GM12878 (cell line): ENCODE results near the gene ERICH2. TPM values are rescaled to one million over a fixed set of nuclear protein-coding genes. Genes with fewer than 3 reads are reported as not detected.

ENCODE experiments used
- ATAC-seq: fragments of 200-7000 bp; cut with Tn5 transposase; 3 replicates; pipeline ENCODE4 v1.9.1; 2020; ENCODE audit warnings: mild to moderate bottlenecking, moderate library complexity
- BruUV-seq: library from RNA; stranded (reverse); fragments of 400-500 nt; replicated peaks from 2 replicates; lab custom pipeline; 2021; lab: Mats Ljungman, UMichigan
- CTCF ChIA-PET: fragments of 300-600 bp; sonication (Branson Sonifier 250); formaldehyde crosslinking; extraction: SDS; loops from one replicate; lab custom pipeline; 2021; ENCODE audit warnings: inconsistent platforms; lab: Yijun Ruan, JAX
- POLR2A ChIA-PET: fragments of 350-600 bp; formaldehyde crosslinking; extraction: SDS; loops from one replicate; lab custom pipeline; 2021; ENCODE audit warnings: inconsistent platforms; lab: Charles Lee
- RAD21 ChIA-PET: fragments of 300-600 bp; sonication (Branson Sonifier 250); formaldehyde crosslinking; loops from one replicate; lab custom pipeline; 2023; ENCODE audit warnings: antibody characterized with exemption; ENCODE audit not compliant: unreplicated experiment; lab: Charles Lee
- SMC1A ChIA-PET: fragments of 300-600 bp; sonication (Branson Sonifier 250); formaldehyde crosslinking; loops from one replicate; lab custom pipeline; 2023; ENCODE audit not compliant: unreplicated experiment, uncharacterized antibody; lab: Charles Lee
- DNase-seq: peaks from one replicate; pipeline ENCODE4 v3.0.0-alpha.2; 2011; ENCODE audit warnings: low read depth, low spot score
- FAIRE-seq: peaks from 3 replicates; lab custom pipeline; 2011; peaks lifted over from hg19 to GRCh38; lab: Jason Lieb, UNC
- H2AFZ ChIP-seq: 2 replicates; pipeline ENCODE4 v1.6.0; 2011; ENCODE audit warnings: low read depth, low read length, control low read depth; ENCODE audit not compliant: control insufficient read depth
- H3K27ac ChIP-seq: 2 replicates; pipeline ENCODE4 v1.5.1; 2011; ENCODE audit warnings: control low read depth; ENCODE audit not compliant: control insufficient read depth, insufficient read depth
- H3K27me3 ChIP-seq, 2 experiments: replicated peaks in 1 of 2; 2 replicates each; pipeline versions ENCODE4 v1.6.0 to v1.6.1; 2011; ENCODE audit warnings: low read length in 1 of 2; ENCODE audit not compliant: control insufficient read depth in 2 of 2, insufficient read depth in 2 of 2
- H3K36me3 ChIP-seq, 2 experiments: 2 replicates each; pipeline ENCODE4 v1.5.1; 2011; ENCODE audit warnings: low read length in 1 of 2; ENCODE audit not compliant: control insufficient read depth in 2 of 2, insufficient read depth in 2 of 2
- H3K4me1 ChIP-seq: 2 replicates; pipeline ENCODE4 v1.6.1; 2011; ENCODE audit warnings: mild to moderate bottlenecking, low read length, moderate library complexity, mixed read lengths; ENCODE audit not compliant: control insufficient read depth, insufficient read depth
- H3K4me2 ChIP-seq: 2 replicates; pipeline ENCODE4 v1.6.0; 2011; ENCODE audit warnings: control low read depth; ENCODE audit not compliant: control insufficient read depth, insufficient read depth
- H3K4me3 ChIP-seq: fragments of 200-600 bp; sonication (generic); 2 replicates; pipeline ENCODE4 v1.5.1; 2016
- H3K79me2 ChIP-seq: 2 replicates; pipeline ENCODE4 v1.6.0; 2011; ENCODE audit warnings: low read length; ENCODE audit not compliant: control insufficient read depth, insufficient read depth
- H3K9ac ChIP-seq: 2 replicates; pipeline ENCODE4 v1.8.0; 2011; ENCODE audit warnings: low read length, control low read depth, mixed read lengths; ENCODE audit not compliant: control insufficient read depth, insufficient read depth
- H3K9me3 ChIP-seq: replicated peaks from 3 replicates; pipeline ENCODE4 v1.5.1; 2011; ENCODE audit warnings: mild to moderate bottlenecking, low read length; ENCODE audit not compliant: control insufficient read depth, insufficient read depth
- H4K20me1 ChIP-seq: 2 replicates; pipeline ENCODE4 v1.6.0; 2011; ENCODE audit not compliant: control insufficient read depth, insufficient read depth
- CHD1 ChIP-seq: IDR thresholded peaks from 2 replicates; pipeline ENCODE4 v1.6.1; 2012; ENCODE audit warnings: low read depth, low read length, improper control_type of control experiment
- E2F4 ChIP-seq: IDR thresholded peaks from 2 replicates; pipeline ENCODE4 v1.6.1; 2012; ENCODE audit warnings: low read depth, low read length, improper control_type of control experiment
- E4F1 ChIP-seq: fragments of 450-650 bp; IDR thresholded peaks from 2 replicates; pipeline ENCODE4 v1.6.1; 2018; ENCODE audit warnings: borderline replicate concordance, mild to moderate bottlenecking; ENCODE audit not compliant: partially characterized antibody
- EZH2 ChIP-seq: IDR thresholded peaks from 2 replicates; pipeline ENCODE4 v1.6.1; 2012; ENCODE audit warnings: low read depth, mild to moderate bottlenecking, control low read depth, inconsistent platforms, low read length, borderline replicate concordance; ENCODE audit not compliant: control insufficient read depth
- FOXM1 ChIP-seq: IDR thresholded peaks from 2 replicates; pipeline ENCODE4 v1.6.1; 2012; ENCODE audit warnings: low read depth, mild to moderate bottlenecking, inconsistent platforms, low read length, moderate library complexity
- HDAC2 ChIP-seq: fragments of 200-600 bp; sonication (generic); IDR thresholded peaks from 2 replicates; pipeline ENCODE4 v1.6.1; 2017
- SPI1 ChIP-seq: IDR thresholded peaks from 2 replicates; pipeline ENCODE4 v1.6.1; 2011; ENCODE audit warnings: low read depth, mild to moderate bottlenecking, low read length, moderate library complexity, borderline replicate concordance; ENCODE audit not compliant: insufficient read depth
- TARDBP ChIP-seq: IDR thresholded peaks from 2 replicates; pipeline ENCODE4 v1.6.1; 2016; ENCODE audit warnings: borderline replicate concordance
- TBL1XR1 ChIP-seq: IDR thresholded peaks from 2 replicates; pipeline ENCODE4 v1.6.1; 2012; ENCODE audit warnings: low read depth, low read length, improper control_type of control experiment
- TCF12 ChIP-seq: IDR thresholded peaks from 2 replicates; pipeline ENCODE4 v1.6.1; 2011; ENCODE audit warnings: low read depth, mild to moderate bottlenecking, low read length
- WGBS: methylation state at CpG from one replicate; pipeline ENCODE4 v1.1.6; 2016; ENCODE audit warnings: low lambda C conversion rate; ENCODE audit not compliant: insufficient replicate concordance, insufficient coverage; ENCODE audit errors: missing lambda C conversion rate; 5-methylcytosine and 5-hydroxymethylcytosine counted together
- in situ Hi-C: fragments of 300-500 bp; cut with MboI; formaldehyde crosslinking; loops from 9 replicates; pipeline ENCODE4 v1.14.3; 2018; ENCODE audit warnings: mixed read lengths
- intact Hi-C: fragments of 100-400 bp; cut with micrococcal nuclease; formaldehyde crosslinking; loops from one replicate; pipeline ENCODE4 v1.14.2; 2022; ENCODE audit not compliant: unreplicated experiment
- polyA plus RNA-seq, 11 experiments: library from polyadenylated mRNA; depleted of rRNA in 4 of 11; unstranded in 6 of 11; stranded (reverse) in 5 of 11; fragments of >200 nt; fragmentation: Nextera tagmentation in 4 of 11; fragmentation: Illumina TruSeq in 1 of 11; extraction: Ambion mirVana in 4 of 11; extraction: Trizol in 1 of 11; gene quantifications; 1 replicate in 1 of 11; 2 replicates in 10 of 11; pipeline versions ENCODE4 v1.2.1 to v1.2.3, GENCODE V29; 2011 to 2016; ENCODE audit warnings: inconsistent platforms in 2 of 11, missing spikeins in 2 of 11, low read depth in 1 of 11
- total RNA-seq, 4 experiments: library from RNA; depleted of rRNA in 3 of 4; stranded (reverse); fragments of >200 nt in 3 of 4; fragmentation: Illumina TruSeq in 1 of 4; extraction: Trizol in 1 of 4; gene quantifications; 2 replicates each; pipeline versions ENCODE4 v1.2.1 to v1.2.3, GENCODE V29; 2013 to 2021
- TF ChIP-seq, protein P1 (sequence below), 3 experiments: IDR thresholded peaks in 2 of 3; conservative IDR thresholded peaks in 1 of 3; 2 replicates each; pipeline ENCODE4 v1.5.1; 2011; ENCODE audit warnings: low read depth in 3 of 3, low read length in 3 of 3, mild to moderate bottlenecking in 3 of 3, control low read depth in 2 of 3, moderate library complexity in 2 of 3, inconsistent platforms in 1 of 3, mixed read lengths in 1 of 3; ENCODE audit not compliant: control insufficient read depth in 2 of 3, insufficient read depth in 1 of 3; ENCODE audit errors: extremely low read depth in 1 of 3

ERICH2 gene
- total and polyA plus RNA-seq, 10 of the 15 experiments (the other 5 are each of a cell fraction or from before 2014, with no cell fraction given): not detected

DNA sequence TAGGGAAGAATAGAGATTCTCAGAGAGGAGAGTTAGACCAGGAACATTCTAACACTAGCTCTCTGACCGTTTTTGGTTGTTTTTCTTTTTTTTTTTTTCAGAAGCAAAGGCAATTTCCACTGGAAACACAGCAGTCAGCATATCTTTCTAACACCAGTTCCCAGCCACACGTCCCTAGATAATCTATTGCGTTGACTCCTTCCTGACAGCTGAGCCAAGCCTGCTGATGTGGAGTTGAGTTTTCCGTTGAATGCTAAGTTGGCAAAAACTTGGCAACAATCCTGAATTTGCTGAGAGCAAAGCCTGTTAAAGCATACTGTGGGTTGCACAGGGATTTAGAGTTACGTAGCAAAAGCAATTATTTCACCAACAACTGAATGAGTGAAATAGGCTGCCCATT is 65.8 kb downstream of the ERICH2 start:
- Histone ChIP-seq H3K4me2 (no peak overlapping the region), H3K36me3 (no peaks in the 10 kb centered on the region), H2AFZ (no peak overlapping the region), H3K27ac (no peak overlapping the region), H3K4me3 (no peak overlapping the region), H3K9ac (no peak overlapping the region), H3K9me3 (no peaks in the 10 kb centered on the region), H4K20me1 (no peaks in the 10 kb centered on the region), H3K79me2 (no peaks in the 10 kb centered on the region), H3K4me1 (no peaks in the 10 kb centered on the region), H3K27me3 (no peaks in the 10 kb centered on the region)
- SMC1A ChIA-PET: interaction anchor here (0.6 to 1.0 kb wide), 2 partner anchors 21 to 456 kb away, joined by 3 read pairs; no protein-coding TSS in a partner anchor
- POLR2A ChIA-PET: no interaction called here
- RAD21 ChIA-PET: no interaction called here
- no peak for FAIRE-seq
- in situ Hi-C loops (no loop called here), intact Hi-C loops (no loop called here)
- no TSS peak for BruUV-seq
- WGBS: 34% methylated on average over 5 of the region's 5 CpGs
- CTCF ChIA-PET: interaction anchor here (0.6 kb wide), 1 partner anchor 23 kb away, joined by 3 read pairs; no protein-coding TSS in a partner anchor
- no peak for DNase-seq
- ATAC-seq: no peak
- no peak for TF ChIP-seq E2F4
- no peak for TF ChIP-seq CHD1

- no peak for ATAC-seq
- Histone ChIP-seq H3K4me1 (no peaks in the 10 kb centered on the region), H3K27me3 (no peaks in the 10 kb centered on the region), H3K79me2 (no peaks in the 10 kb centered on the region), H3K4me2 (no peak overlapping the region), H4K20me1 (no peaks in the 10 kb centered on the region), H3K9me3 (no peaks in the 10 kb centered on the region; the same call in 2 of the 3 replicates), H3K27ac (no peak overlapping the region), H3K36me3 (no peaks in the 10 kb centered on the region), H3K9ac (no peak overlapping the region), H2AFZ (no peak overlapping the region), H3K4me3 (no peak overlapping the region)
- WGBS: 2% methylated on average over 4 of the region's 4 CpGs
- RAD21 ChIA-PET: interaction anchor here (0.6 kb wide), 1 partner anchor 804 kb away, joined by 3 read pairs; no protein-coding TSS in a partner anchor
- POLR2A ChIA-PET: no interaction called here
- FAIRE-seq: no peak
- intact Hi-C loops: no loop called here
- SMC1A ChIA-PET: no interaction called here
- in situ Hi-C loops: no loop called here
- no TSS peak for BruUV-seq
- CTCF ChIA-PET: interaction anchor here (1.0 to 1.6 kb wide), 2 partner anchors 18 to 32 kb away, joined by 3 to 7 read pairs; no protein-coding TSS in a partner anchor
- DNase-seq: no peak
- no peak for TF ChIP-seq TCF12
- TF ChIP-seq SPI1: no peak
- TF ChIP-seq FOXM1: no peak
- no peak for TF ChIP-seq E4F1
- TF ChIP-seq EZH2: no peak
- no peak for TF ChIP-seq CHD1
- TF ChIP-seq, protein P1, sequence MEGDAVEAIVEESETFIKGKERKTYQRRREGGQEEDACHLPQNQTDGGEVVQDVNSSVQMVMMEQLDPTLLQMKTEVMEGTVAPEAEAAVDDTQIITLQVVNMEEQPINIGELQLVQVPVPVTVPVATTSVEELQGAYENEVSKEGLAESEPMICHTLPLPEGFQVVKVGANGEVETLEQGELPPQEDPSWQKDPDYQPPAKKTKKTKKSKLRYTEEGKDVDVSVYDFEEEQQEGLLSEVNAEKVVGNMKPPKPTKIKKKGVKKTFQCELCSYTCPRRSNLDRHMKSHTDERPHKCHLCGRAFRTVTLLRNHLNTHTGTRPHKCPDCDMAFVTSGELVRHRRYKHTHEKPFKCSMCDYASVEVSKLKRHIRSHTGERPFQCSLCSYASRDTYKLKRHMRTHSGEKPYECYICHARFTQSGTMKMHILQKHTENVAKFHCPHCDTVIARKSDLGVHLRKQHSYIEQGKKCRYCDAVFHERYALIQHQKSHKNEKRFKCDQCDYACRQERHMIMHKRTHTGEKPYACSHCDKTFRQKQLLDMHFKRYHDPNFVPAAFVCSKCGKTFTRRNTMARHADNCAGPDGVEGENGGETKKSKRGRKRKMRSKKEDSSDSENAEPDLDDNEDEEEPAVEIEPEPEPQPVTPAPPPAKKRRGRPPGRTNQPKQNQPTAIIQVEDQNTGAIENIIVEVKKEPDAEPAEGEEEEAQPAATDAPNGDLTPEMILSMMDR (IDR thresholded peaks at IDR 0.05 in 2 of 3, conservative IDR thresholded peaks at IDR 0.05 in 1 of 3; ENCODE audit: control insufficient read depth in 2 of 3, extremely low read depth in 1 of 3, insufficient read depth in 1 of 3, low read depth in 3 of 3, low read length in 3 of 3): no peak
- no peak for TF ChIP-seq TARDBP
- TF ChIP-seq TBL1XR1: no peak
- no peak for TF ChIP-seq HDAC2
Measured at GRCh38 chr2:170840717-170841210, 70.6 kb downstream of the ERICH2 start.
